Measurements from ENCODE around the gene CERS6.

CERS6 gene

DNA sequence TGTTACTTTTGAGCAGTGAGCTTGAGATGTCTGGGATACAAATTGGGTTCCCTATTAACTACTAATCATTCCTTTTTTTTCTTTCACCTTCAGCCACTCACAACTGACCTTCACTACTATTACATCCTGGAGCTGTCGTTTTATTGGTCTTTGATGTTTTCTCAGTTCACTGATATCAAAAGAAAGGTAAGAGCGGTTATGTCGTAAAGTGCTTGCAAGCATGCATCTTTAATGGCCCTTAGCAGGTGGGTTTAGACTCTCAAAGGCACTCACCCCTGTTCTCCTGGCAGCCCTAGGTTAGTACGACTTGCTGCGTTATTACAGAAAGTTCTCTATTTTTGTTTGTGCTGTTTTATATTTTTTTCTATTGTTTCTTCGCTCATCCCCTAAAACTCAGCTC, 238.8 kb downstream of the CERS6 start:
- Histone ChIP-seq H3K27me3 (ENCODE audit: insufficient read depth, low read depth, severe bottlenecking) (no peaks in the 10 kb centered on the region), H3K9me3 (ENCODE audit: severe bottlenecking) (no peaks in the 10 kb centered on the region), H3K4me3 (ENCODE audit: low read depth, low read length) (no peak overlapping the region), H3K36me3 (peaks cover 2% of the 10 kb centered on the region; the same call in 1 of the 2 replicates), H3K27ac (no peak overlapping the region)
- TF ChIP-seq, protein P1, sequence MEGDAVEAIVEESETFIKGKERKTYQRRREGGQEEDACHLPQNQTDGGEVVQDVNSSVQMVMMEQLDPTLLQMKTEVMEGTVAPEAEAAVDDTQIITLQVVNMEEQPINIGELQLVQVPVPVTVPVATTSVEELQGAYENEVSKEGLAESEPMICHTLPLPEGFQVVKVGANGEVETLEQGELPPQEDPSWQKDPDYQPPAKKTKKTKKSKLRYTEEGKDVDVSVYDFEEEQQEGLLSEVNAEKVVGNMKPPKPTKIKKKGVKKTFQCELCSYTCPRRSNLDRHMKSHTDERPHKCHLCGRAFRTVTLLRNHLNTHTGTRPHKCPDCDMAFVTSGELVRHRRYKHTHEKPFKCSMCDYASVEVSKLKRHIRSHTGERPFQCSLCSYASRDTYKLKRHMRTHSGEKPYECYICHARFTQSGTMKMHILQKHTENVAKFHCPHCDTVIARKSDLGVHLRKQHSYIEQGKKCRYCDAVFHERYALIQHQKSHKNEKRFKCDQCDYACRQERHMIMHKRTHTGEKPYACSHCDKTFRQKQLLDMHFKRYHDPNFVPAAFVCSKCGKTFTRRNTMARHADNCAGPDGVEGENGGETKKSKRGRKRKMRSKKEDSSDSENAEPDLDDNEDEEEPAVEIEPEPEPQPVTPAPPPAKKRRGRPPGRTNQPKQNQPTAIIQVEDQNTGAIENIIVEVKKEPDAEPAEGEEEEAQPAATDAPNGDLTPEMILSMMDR (IDR thresholded peaks at IDR 0.05; ENCODE audit: low read depth, low read length): no peak
- DNase-seq: no peak

DNA sequence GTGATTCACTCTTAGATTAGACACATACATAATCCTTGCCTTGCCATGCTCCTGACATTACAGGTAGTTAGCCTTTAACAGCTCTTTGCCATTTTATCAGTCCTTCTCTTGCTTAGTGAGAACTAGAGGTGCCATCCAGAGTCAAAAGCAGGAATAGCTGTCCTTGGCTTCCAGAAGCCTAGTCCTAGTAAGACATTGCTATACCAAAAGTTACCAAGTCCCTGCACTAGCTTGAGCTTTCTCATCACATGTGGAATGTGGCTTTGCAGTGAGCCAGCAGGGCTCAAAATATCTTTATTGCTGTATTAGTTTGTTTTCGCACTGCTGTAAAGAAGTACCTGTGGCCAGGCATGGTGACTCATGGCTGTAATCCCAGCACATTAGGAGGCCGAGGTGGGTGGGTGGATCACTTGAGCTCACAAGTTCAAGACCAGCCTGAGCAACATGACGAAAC, 241.6 kb downstream of the CERS6 start:
- no peaks in the 10 kb centered on the region for H3K9me3 ChIP-seq (ENCODE audit: severe bottlenecking)
- TF ChIP-seq, protein P1 (IDR thresholded peaks at IDR 0.05; ENCODE audit: low read depth, low read length): no peak
- H3K4me3 ChIP-seq (ENCODE audit: low read depth, low read length): no peak overlapping the region
- peaks cover 2% of the 10 kb centered on the region; the same call in 1 of the 2 replicates for H3K36me3 ChIP-seq
- no peak for DNase-seq
- H3K27me3 ChIP-seq (ENCODE audit: insufficient read depth, low read depth, severe bottlenecking): no peaks in the 10 kb centered on the region
- H3K27ac ChIP-seq: no peak overlapping the region

DNA sequence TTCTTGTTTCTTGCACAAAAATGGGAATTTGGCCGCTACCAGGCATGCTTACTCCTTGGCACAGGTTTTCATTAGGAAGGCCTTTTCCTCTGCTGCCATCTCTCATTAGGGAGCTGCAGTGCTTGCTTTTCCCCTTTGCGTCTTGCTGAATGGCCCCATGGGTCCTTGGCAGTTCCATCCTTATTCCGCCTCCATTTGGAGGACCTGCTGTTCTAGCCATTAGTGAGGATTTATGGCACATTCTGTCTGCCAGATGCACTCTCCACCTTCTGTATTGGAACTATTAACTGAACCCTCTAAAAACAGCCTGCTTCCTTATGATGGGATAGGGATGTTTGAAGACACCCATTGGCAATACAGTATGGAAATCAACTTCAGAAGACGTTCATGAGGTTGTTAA, 242.9 kb downstream of the CERS6 start:
- Histone ChIP-seq H3K36me3 (peaks cover 2% of the 10 kb centered on the region; the same call in 1 of the 2 replicates), H3K27me3 (ENCODE audit: insufficient read depth, low read depth, severe bottlenecking) (no peaks in the 10 kb centered on the region), H3K9me3 (ENCODE audit: severe bottlenecking) (no peaks in the 10 kb centered on the region), H3K4me3 (ENCODE audit: low read depth, low read length) (no peak overlapping the region), H3K27ac (no peak overlapping the region)
- no peak for DNase-seq
- TF ChIP-seq, protein P1 (IDR thresholded peaks at IDR 0.05; ENCODE audit: low read depth, low read length): no peak

DNA sequence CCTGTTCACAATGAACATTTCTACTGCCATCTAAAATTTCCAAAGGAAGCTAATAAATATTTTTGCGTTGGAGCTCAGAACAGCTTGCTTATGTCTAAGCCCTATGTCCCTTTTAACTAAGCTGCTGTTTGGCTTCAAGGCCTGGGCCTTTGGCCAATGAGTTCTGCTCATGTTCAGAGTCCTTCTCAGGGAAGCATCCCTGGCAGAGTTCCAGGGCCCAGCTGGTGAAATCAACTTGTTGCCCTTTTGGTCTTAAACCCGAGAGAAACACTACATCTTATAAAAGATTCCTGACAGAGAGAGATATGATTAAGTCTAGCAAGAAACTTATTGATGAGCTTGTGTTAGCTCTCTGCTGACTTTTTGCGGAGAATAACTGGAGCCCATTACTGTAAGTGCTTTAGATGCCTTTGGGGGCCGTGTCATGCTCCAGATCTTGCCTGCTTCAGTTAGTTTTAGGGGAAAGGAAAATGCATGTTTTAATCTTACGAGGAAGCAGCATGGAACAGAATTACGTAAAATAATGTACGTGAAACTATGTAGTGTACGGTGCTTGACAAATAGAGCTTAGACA, 243.9 kb downstream of the CERS6 start:
- TF ChIP-seq, protein P1 (IDR thresholded peaks at IDR 0.05; ENCODE audit: low read depth, low read length): no peak
- Histone ChIP-seq H3K9me3 (ENCODE audit: severe bottlenecking) (no peaks in the 10 kb centered on the region), H3K36me3 (peaks cover 2% of the 10 kb centered on the region; the same call in 1 of the 2 replicates), H3K27me3 (ENCODE audit: insufficient read depth, low read depth, severe bottlenecking) (no peaks in the 10 kb centered on the region), H3K27ac (no peak overlapping the region), H3K4me3 (ENCODE audit: low read depth, low read length) (no peak overlapping the region)
- no peak for DNase-seq

DNA sequence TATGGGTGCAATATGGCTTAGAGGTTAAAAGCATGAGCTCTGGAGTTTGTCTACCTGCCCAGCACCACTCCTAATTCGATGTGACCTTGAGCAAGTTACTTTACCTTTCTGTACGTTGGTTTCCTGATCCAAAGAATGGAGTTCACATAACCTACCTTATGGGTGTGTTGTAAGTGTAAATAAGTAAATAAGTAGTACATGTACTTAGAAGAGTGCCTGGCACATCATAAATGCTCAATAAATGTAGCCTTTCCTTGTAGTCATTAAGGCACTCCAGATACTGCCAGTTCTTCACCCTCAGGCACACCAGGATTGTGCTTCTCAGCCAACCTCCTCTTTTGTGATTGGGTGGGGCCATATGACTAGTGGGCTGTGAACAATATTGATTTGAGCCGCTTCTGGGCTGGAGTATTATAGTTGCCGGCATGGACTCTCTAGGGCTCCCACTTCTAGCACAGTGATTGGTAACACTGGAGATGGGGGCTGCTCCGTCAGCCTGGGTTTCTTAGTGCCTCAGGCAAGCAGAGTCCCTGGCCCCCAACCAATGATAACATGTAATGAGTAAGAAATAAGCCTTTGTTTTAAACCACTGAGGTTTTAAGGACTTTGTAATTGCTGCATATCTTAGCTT, 244.7 kb downstream of the CERS6 start:
- H3K9me3 ChIP-seq (ENCODE audit: severe bottlenecking): no peaks in the 10 kb centered on the region
- no peak overlapping the region for H3K4me3 ChIP-seq (ENCODE audit: low read depth, low read length)
- no peaks in the 10 kb centered on the region for H3K27me3 ChIP-seq (ENCODE audit: insufficient read depth, low read depth, severe bottlenecking)
- peaks cover 2% of the 10 kb centered on the region; the same call in 1 of the 2 replicates for H3K36me3 ChIP-seq
- TF ChIP-seq, protein P1 (IDR thresholded peaks at IDR 0.05; ENCODE audit: low read depth, low read length): no peak
- no peak for DNase-seq
- no peak overlapping the region for H3K27ac ChIP-seq
